ENCODE measurements around the gene STX3. TPM values are rescaled to one million over a fixed set of nuclear protein-coding genes. Genes with fewer than 3 reads are reported as not detected.
"Not testable (repeated sequence)": the region's sequence is repeated elsewhere in the genome, so short reads cannot be mapped to it uniquely, and the experiment has no call there.

STX3 gene
- total and polyA plus RNA-seq, 7 donors, result 3.8 to 11.1 (median 7.3) TPM

- Histone ChIP-seq H3K27ac (no peak overlapping the region), H3K36me3 (ENCODE audit: insufficient read depth in 1 of 2, low read depth in 1 of 2) (peaks cover 0 to 19% of the 10 kb centered on the region in 2 donors), H3K4me1 (peaks cover 8% of the 10 kb centered on the region), H3K27me3 (ENCODE audit: insufficient read depth in 3 of 3, low read length in 2 of 3) (no peaks in the 10 kb centered on the region), H3K9me3 (no peaks in the 10 kb centered on the region), H3K4me3 (no peak overlapping the region)
- WGBS, 3 donors, result 82 to 89% (median 87%) methylated on average over 2 of the region's 2 CpGs
- no peak for TF ChIP-seq CTCF (IDR thresholded peaks at IDR 0.05)
- intact Hi-C loops (cut with DNase I), result no loop called here
- ATAC-seq (no peak), DNase-seq (no peak)
These were observed 57.0 kb downstream of the STX3 start for GRCh38 chr11:59812220-59812619.

GRCh38 chr11:59813364-59813763 lies 58.2 kb downstream of the STX3 start:
- no peak overlapping the region for H3K4me3 ChIP-seq
- H3K27me3 ChIP-seq (ENCODE audit: insufficient read depth in 3 of 3, low read length in 2 of 3), result no peaks in the 10 kb centered on the region
- intact Hi-C loops (cut with DNase I), result no loop called here
- no peak overlapping the region for H3K27ac ChIP-seq
- WGBS, 3 donors, result 95 to 100% (median 96%) methylated on average over 1 of the region's 1 CpG
- no peaks in the 10 kb centered on the region for H3K9me3 ChIP-seq
- TF ChIP-seq CTCF (IDR thresholded peaks at IDR 0.05), result no peak
- peaks cover 8% of the 10 kb centered on the region for H3K4me1 ChIP-seq
- ATAC-seq, result no peak
- H3K36me3 ChIP-seq (ENCODE audit: insufficient read depth in 1 of 2, low read depth in 1 of 2), result peaks cover 0 to 7% of the 10 kb centered on the region in 2 donors
- no peak for DNase-seq

- Histone ChIP-seq H3K4me1 (peaks cover 7% of the 10 kb centered on the region), H3K36me3 (ENCODE audit: insufficient read depth in 1 of 2, low read depth in 1 of 2) (peaks cover 0 to under 1% of the 10 kb centered on the region in 2 donors), H3K27me3 (ENCODE audit: insufficient read depth in 3 of 3, low read length in 2 of 3) (no peaks in the 10 kb centered on the region), H3K27ac (no peak overlapping the region), H3K9me3 (no peaks in the 10 kb centered on the region), H3K4me3 (no peak overlapping the region)
- ATAC-seq (no peak), DNase-seq (no peak)
- TF ChIP-seq CTCF (IDR thresholded peaks at IDR 0.05), result no peak
- 52 to 63% (median 62%) methylated on average over 1 of the region's 1 CpG for WGBS, 3 donors
- intact Hi-C loops (cut with DNase I), result no loop called here
These were observed 58.8 kb downstream of the STX3 start for GRCh38 chr11:59814021-59814420.

- intact Hi-C loops (cut with DNase I), result no loop called here
- ATAC-seq (no peak), DNase-seq (no peak)
- Histone ChIP-seq H3K4me3 (no peak overlapping the region), H3K27ac (no peak overlapping the region), H3K4me1 (no peaks in the 10 kb centered on the region), H3K27me3 (ENCODE audit: insufficient read depth in 3 of 3, low read length in 2 of 3) (no peaks in the 10 kb centered on the region), H3K9me3 (no peaks in the 10 kb centered on the region), H3K36me3 (ENCODE audit: insufficient read depth in 1 of 2, low read depth in 1 of 2) (no peaks in the 10 kb centered on the region)
- TF ChIP-seq CTCF (IDR thresholded peaks at IDR 0.05), result no peak
- WGBS, 3 donors, result 66 to 92% (median 84%) methylated on average over 1 of the region's 1 CpG
These were observed 60.6 kb downstream of the STX3 start for GRCh38 chr11:59815754-59816153.

- H3K4me1 ChIP-seq; intact Hi-C loops (cut with DNase I); H3K27me3 ChIP-seq (ENCODE audit: insufficient read depth in 3 of 3, low read length in 2 of 3); DNase-seq; H3K36me3 ChIP-seq (ENCODE audit: insufficient read depth in 1 of 2, low read depth in 1 of 2); H3K4me3 ChIP-seq; ATAC-seq; H3K27ac ChIP-seq; H3K9me3 ChIP-seq: not testable (repeated sequence)
- WGBS, 3 donors, result 70 to 82% (median 76%) methylated on average over 1 of the region's 1 CpG
These were observed 61.3 kb downstream of the STX3 start for GRCh38 chr11:59816434-59816833.

Measured in psoas muscle (tissue), 8 donors.